ENCODE results near the gene HNRNPF.
"Not testable (repeated sequence)": the region's sequence is repeated elsewhere in the genome, so short reads cannot be mapped to it uniquely, and the experiment has no call there.

The HNRNPF gene

DNA sequence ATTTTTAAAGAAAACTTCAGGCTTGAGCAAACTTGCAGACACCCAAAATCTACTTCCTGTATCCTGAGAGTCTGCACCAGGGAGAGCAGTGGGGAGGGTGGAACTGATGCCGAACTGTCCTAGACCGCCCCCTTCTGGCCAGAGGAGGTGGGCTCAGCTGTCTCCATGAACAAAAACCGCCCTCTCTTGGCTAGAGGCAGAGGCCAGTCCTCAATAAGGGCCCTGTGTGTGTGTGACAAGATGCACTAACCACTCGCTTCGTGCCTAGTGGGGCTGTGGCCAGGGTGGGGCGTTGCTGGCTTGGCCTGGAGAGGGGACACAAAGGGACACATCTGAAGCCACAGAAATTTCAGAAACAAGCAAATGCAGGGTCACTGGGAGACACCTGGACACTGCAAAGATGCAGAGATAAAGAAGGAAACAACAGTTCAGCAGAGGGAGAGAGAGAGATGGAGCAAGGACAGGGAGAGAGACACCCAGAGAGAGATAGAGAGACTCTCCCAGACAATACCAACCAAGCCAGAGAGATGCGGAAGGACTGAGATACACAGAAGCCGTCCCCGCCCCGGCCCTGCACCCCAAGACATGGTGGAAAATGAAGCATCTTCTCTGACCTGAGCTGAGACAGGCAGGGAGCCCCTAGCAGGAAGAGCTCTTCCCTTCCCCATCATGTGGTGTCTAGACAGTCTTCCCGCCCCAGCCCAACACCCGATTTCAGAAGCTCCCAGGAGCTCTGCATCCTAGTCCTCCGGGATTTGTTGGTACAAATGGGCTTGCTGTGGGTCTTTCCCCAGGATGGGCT is 60.3 kb downstream of the HNRNPF start:
- peak; percentile 90 for DNase-seq (ENCODE audit: low spot score)

DNA sequence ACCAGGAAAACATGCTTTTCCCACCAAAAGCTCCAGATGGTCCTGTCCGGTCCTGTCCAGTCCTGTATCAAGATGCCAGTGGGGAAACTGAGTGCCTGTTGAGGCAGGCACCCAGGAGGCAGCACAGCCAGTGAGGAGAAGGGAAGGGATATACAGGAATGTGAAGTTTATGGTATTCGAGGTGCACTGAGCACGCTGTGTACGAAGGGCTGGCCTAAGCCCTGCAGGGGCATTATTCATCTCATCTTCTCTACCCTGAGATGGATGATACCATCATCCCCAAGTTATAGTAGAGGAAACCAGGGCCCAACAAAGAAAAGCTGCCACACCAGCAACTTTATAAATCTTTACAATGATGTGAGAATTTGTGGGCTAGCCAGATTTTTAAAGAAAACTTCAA is 61.0 kb downstream of the HNRNPF start:
- no peak for DNase-seq (ENCODE audit: low spot score)

DNA sequence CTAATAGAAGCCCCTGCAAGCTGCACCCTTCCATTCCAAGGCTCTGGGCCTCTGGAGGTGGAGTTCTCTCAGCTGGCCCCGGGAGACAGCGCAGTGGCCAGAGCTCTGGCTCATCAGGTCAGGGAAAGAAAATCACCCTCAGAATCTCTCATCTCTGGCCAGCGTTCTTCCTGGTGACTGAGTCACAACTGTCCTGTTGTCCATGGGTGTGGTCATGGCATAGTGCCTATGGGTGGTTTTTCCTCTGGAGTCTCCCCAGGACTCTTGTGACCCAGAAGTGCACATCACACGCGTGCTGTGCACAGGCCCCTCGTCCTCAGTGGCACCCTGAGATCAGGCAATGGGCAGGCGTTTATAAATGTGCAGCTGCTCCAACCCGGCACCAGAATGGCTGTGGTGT is 64.9 kb downstream of the HNRNPF start:
- DNase-seq (ENCODE audit: low spot score), result no peak

DNA sequence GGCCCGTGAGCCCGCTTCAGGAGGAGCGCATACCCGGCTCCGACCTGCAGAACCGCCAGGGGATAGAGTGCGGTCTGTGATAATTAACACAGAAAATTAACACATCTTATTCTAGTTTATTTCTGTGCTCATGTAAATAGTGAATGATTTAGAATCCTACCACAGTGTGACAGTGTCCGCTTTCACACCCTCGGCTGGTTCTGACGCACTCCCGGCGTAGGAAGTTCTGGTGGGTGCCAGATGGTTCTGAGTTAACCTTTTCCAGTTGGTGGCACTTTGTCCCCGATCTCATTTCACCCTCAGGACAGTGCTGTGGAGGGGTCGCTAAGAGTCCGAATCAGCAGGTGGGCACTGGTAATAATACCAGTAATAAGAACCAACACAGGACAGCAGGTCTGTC is 65.9 kb downstream of the HNRNPF start:
- no peak for DNase-seq (ENCODE audit: low spot score)

DNA sequence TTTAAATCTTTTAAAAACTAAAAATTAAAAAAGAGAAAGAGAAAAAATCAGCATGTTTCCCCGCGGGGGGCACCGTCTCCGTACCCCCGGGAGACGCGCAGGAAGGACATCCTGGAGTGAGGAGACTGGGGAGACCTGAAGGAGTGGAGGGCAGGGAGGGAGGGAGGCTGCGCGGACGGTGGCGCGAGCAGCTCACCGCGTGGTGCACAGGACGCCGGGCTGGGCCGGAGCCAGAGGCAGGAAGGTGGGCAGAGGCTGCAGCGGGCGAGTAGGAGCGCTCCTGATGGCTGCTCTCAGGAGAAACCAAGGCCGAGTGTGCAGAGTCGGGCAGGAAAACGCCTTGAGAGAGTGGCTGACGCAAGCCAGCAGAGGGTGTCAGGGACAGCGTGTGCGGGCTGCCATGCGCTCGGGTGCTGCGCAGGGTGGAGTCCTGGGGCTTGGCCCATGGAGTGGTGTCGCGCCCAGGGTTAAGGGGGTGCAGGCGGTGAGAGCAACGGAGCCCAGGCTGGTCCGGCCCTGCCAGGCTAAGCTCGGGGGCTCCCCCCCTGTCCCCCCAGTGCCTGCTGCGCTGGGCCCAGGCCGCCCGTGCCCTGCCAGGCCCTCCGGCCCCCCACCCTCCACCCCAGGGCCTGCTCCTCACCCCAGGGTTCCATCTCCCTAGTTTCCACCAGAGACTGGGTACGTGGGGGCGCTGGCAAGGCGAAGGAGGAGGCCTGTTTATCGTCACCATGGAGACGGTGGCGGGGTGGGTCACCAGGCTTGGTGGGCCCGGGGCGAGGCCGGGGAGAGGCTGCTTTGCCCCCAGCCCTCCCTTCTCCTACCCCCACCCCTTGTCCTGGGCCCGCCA is 66.5 kb downstream of the HNRNPF start:
- DNase-seq (ENCODE audit: low spot score), result no peak

DNA sequence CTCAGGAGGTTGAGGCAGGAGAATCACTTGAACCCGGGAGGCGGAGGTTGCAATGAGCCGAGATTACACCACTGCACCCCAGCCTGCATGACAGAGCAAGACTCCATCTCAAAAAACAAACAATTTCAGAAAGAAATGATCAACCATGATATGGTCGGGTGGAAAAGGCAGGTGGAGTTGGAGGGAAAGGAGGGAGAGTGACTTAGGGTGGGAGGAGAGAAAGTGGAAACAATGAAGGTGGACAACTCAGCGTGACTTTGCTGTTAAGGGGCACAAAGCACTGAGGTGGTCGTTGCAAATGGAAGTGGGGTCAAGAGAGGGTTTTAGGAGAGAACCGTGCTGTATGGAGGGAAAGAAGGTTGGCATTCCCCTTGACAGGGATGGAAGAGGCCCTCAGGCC is 67.5 kb downstream of the HNRNPF start:
- DNase-seq (ENCODE audit: low spot score), result no peak

DNA sequence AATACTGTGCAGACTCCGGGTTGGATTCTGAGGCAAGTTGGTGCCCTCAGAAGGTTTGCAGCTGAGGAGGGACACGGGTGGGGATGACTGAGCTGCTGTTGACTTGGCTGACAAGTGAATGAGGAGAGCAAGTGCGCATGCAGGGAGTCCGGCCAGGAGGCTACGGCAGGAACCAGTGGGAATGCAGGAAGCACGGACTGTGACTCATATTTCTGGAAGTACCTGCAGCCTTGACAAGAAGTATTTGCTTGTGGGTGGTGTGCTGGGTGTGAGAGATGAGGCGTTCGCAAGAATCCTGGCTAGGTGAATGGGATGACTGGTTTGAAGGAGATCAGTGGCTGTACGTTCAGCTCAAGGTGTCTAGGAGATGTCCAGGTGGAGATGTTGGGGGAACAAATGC is 68.4 kb downstream of the HNRNPF start:
- DNase-seq (ENCODE audit: low spot score), result no peak

DNA sequence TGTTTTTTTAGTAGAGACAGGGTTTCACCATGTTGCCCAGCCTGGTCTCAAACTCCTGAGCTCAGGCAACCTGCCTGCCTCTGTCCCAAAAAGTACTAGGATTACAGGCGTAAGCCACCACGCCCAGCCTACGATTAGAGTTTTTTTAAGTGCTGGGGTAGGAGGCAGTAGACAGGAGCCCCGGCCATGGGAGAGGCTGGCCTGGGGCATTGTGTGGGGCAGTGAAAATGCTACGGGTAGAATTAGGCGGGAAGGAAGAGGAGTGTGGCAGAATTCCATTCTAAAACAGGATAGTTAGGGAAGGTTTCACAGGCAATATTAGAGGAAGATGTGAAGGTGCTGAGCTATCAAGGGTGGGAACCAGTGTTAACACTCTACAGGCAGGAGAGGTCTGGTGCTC is 68.9 kb downstream of the HNRNPF start:
- no peak for DNase-seq (ENCODE audit: low spot score)

DNA sequence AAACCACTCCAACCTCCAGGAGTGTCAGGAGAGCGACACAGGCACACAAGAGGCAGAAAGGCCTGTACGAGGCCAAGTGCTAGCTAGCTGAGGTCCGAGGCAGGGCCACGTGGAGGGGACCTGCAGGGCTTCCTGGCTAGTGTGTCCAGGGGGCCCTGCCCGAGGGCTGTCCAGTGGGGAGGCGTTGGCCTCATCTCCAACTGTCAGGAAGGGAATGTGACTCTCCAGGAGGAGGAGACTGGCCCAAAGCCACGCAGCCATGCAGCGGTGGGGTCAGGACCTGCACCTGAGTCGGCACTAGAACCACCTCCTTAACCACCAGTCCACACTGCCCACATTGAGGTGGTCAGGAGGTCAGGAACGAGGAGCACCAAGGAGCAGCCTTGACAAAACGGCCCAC is 69.8 kb downstream of the HNRNPF start:
- DNase-seq (ENCODE audit: low spot score), result no peak

DNA sequence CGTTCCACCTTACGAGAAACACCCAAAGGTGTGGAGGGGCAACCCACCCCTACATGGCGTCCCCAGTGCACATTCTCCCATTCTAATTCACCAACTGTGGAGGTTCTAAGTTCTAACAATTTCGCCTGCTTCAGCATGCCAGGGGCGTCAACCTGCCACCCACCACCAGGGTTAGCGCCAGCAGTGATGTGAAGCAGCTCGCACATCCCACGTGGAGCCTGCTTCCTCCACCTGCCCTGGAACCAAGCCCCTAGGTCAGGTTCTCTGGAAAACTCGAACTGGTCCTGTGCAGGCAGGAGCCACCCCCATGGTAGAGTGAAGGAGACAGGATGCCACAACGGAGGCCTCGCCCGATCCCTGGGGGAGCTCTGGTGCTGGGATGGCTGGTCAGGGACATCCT is 70.9 kb downstream of the HNRNPF start:
- no peak for DNase-seq (ENCODE audit: low spot score)

DNA sequence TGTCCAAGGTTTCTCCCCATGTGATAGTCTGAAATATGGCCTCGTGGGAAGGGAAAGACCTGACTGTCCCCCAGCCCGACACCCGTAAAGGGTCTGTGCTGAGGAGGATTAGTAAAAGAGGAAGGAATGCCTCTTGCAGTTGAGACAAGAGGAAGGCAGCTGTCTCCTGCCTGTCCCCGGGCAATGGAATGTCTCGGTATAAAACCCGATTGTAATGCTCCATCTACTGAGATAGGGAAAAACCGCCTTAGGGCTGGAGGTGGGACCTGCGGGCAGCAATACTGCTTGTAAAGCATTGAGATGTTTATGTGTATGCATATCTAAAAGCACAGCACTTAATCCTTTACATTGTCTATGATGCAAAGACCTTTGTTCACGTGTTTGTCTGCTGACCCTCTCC is 71.5 kb downstream of the HNRNPF start:
- DNase-seq (ENCODE audit: low spot score), result not testable (repeated sequence)

DNA sequence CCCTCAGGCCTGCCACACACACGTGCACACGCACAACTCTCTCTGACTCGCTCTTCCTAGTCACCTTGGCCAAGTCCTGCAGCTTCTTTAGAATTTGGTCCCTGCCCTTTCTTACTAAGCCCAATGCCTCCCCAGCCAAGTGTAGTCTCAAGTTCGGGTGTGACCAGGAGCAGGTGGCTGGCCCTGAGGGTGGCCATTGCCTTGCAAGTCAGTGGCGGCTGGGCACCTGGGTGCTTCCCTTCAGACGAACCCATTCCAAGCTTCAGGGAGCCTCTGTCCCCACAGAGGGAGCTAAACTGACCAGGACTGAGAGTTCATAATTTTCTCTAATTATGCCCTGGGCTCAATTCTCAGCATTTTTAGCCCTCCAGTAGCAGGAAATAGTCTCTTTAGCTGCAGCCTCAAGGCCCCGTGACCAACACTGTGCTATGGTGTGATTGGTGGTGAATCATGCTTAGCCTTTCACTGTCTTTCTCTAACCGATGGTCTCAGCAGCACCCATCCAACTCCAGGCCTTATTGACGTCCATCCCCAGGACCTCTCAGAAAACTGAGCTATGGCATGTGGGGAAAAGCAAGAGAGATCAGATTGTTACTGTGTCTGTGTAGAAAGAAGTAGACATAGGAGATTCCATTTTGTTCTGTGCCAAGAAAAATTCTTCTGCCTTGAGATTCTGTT is 72.2 kb downstream of the HNRNPF start:
- no peak for DNase-seq (ENCODE audit: low spot score)

DNA sequence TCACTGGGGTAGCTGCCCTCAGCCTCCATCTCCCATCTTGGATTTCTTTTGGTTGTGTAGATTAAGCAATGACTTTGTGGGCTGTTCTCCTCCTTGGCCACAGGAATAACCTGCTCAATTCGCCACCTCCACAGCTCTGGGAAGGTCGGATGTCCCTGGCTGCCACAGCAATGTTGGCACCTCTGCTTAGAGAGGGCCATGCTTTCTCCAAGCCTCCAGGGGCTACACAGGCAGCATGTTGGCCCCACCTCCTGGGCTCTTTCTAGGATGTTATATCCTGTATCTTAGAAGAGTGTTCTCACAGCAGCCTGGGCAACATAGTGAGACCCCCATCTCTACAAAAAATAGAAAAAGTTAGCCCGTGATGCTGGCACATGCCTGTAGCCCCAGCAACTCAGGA is 72.9 kb downstream of the HNRNPF start:
- DNase-seq (ENCODE audit: low spot score), result no peak
